GM19463 (cell line): ENCODE data around the gene ADGRV1.
"Not testable (repeated sequence)": the region's sequence is repeated elsewhere in the genome, so short reads cannot be mapped to it uniquely, and the experiment has no call there.

Experiments used
- ATAC-seq: cut with Tn5 transposase; IDR thresholded peaks from one replicate; pipeline ENCODE4 v1.9.1; 2021; ENCODE audit warnings: mild to moderate bottlenecking, moderate library complexity; ENCODE audit not compliant: unreplicated experiment

ADGRV1 gene

DNA sequence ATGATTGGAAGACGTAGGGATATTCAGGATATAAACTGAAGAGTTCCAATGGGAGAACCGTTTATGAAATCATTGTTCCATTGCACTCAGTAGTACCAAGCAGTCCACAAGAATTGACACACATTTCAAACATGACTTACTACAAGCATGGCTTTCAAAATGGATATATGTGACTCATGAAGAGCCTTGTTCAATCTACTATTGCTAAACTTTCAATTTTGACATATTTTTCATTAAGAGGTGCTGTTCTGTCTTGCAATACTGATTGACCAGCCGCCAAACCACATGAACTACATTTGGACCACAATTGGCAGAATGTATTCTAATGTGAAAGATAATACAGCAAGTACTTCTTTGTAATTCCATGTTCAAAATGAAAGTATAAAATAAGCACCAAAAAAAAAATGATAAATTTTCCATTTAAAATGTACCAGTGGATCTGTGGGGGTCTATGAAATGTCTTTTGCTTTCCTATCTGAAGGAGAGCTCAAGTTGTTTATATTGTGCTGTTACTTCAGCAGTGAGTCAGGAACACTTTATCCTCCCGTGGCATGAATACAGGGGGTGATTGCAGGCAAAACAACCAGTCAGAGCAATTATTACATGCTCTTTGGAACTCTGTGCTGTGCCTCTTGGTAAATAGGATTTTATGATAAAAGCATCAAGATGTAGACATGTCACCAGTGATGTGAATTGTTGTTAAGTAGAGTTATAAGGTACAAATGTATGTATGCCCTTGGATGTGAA, 458.5 kb downstream of the ADGRV1 start:
- no peak for ATAC-seq

DNA sequence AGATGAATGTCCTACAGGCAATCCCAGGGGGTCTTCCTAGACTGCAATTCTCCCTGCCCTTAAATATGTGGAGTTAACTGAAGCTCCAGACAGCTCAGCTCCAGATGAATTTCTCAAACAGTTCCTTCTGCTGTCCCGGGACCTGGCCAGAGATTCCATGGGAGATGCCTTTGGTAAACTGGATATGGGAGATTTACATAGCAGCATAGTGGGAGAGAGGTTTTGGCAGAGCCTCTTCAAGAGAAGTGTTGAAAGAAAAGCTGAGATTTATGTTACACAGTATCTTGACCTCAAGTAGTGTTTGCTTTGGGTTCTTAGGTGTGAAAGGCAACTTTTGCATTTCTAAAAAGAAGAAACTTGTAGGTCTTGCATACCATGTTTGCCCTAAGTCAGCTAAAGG, 459.6 kb downstream of the ADGRV1 start:
- no peak for ATAC-seq

DNA sequence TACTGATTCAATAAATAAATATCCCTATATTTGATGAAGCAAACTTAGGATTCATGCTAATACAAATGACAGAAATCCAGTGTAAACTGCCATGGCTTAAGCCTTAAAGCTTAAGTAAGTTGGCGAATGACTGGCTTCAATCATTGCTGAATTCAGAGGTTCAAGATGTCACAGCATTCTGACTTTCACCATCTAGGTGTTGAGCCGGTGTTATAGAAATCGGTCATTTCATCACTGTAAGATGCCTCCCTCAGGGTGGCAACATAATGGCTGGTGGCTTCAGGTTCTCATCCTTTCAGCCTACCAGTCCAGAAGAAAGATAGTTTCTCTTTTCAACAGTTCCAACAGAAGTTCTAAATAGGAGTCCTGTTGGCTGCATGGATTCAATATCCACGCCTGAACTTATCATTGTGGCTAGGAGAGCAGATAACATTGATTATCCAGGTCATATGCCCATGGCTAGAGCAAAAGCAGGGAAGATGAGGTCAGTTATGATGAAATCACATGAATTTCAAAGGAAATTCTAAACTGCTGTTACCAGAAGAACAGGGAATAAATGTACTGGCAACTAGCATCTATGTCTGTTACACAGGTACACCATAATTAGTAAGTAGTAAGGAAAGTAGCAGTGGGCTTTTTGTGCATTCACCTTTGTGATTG, 460.2 kb downstream of the ADGRV1 start:
- no peak for ATAC-seq

DNA sequence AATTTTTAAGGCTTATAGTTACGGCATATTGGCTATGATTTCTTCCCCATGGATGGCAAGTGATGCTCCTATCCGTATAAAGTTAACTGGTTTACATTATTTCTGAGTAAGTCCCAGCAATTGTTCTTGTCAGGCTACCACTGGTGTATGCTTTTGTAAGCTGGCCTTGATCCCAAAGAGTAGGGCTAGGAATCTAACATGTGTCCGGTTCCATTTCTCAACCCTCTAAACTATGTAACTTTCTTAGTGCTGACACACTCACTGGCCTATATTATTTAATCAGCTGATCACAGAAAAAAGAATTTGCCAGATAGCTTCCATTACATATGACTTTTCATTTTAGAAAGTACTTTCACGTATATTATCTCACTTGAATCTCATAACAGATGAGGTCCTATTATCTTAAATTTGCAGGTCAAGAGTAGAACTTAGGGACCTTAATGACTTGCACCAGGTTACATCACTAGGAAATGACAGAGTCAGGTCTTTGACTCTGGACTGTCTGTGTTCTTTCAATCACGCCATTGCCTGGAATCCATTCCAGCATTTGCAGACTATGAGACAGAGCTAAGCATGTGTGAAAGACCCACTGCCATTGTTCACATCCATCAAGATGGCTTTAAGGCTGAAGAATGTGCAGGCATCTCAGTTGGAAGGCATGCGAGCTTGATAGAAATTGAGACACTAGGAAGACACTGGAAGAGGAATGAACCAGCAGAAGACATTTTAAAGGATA, 461.6 kb downstream of the ADGRV1 start:
- no peak for ATAC-seq

DNA sequence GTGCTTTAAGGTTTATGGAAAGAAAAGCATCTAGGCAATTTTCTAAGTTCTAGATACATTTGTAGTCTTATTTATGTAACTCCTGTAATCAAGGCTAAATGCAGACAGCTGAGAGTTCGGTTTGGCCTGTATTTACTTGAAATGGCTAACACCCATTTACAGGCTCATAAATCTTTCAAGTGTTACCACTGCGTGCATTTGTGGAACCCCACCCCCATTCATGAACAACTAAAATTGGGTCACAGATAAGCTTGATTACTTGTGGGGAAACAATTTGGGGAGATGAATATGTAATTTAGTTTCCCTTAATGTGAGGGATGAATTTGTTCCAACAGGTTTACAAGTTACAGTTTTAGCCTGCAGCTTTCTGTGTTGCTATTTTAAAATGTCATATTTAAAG, 463.9 kb downstream of the ADGRV1 start:
- no peak for ATAC-seq

DNA sequence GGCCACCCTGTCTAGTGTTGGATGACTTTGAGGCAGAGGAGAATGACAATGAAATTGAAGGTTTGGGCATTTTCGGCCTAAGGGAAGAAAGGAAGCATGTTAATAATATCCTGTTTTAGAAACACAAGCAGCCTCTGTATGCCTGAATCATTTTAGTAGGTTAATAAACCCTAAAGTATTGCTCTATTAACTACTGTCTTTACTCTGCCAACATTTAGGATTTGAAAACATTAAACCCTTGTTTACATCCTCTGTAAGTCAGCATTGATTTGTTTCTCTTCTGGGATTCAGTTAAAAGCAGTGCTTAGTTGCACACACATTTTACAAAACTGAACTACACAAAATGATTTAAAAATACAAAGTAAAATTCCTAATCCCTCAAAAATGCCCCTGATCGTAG, 465.6 kb downstream of the ADGRV1 start:
- no peak for ATAC-seq

DNA sequence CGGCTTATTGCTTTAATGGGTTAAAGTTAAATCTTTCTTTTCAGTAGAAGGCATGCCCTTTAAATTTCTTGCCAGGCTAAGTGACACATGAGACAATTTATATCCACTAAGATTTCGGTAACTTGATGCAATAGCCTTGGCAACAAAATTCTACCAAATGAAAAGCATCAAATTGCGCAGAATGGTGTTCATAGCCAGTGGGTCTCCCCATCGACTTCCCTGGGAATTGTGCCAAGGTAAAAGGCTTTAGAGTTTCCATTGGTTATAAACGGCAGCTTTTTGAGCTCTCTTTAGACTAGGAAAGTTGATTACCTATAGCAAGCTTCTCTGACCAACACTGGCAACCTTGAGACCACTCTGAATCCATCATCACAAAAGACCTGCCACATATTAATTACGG, 466.1 kb downstream of the ADGRV1 start:
- ATAC-seq = no peak

DNA sequence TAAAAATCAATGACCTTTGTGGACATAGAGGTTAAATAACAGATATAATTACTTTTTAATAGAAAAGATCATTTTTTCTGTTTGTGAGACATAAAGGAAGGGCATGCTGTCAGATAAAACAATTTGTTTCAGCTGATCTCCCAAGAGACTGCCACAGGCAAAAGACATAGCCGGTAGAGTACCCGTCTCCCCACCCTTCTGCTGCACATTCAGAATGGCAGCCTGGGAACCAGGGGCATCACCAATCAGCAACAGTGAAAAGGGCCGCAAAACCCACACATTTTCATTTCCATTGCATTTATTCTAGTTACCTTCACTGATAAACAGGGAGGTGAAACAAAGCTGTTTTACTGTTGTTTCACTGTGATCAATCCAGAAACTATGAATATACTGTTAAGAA, 466.9 kb downstream of the ADGRV1 start:
- ATAC-seq = no peak

DNA sequence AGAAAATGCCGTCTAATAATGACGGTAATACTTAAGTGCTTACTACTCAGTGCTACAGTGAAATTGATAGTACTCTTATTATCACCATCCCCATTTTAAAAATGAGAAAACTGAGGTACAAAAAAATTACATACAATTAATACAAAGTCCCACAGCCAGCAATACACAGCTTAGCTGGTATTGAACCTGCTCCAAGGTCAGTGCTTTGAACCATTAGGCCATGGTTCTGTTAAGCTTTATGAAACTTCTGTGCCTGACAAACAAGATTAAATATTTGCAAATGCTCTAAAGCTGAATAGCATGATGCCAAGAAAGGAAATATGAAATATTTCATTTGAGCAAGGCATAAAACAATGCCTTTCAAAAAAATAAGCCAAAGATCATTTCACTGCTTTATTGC, 467.4 kb downstream of the ADGRV1 start:
- ATAC-seq = no peak

DNA sequence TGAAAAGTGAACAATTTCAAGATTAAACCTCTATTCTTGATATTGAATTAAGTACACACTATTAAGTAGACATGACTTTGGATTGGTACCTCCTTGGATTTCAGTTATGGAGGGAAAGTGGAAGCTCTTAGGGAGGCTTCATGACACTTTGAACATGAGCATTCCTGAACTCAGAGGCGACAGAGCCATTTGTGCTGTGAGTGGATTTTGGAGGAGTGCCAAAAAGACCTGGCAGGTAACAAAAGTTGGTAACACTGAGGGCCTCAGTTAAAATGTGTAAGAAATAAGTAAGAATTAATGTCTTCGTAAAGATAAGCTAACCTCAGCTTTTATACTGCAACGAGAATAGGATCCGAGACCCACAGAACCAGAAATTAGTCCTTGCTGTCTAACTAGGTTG, 467.9 kb downstream of the ADGRV1 start:
- no peak for ATAC-seq

DNA sequence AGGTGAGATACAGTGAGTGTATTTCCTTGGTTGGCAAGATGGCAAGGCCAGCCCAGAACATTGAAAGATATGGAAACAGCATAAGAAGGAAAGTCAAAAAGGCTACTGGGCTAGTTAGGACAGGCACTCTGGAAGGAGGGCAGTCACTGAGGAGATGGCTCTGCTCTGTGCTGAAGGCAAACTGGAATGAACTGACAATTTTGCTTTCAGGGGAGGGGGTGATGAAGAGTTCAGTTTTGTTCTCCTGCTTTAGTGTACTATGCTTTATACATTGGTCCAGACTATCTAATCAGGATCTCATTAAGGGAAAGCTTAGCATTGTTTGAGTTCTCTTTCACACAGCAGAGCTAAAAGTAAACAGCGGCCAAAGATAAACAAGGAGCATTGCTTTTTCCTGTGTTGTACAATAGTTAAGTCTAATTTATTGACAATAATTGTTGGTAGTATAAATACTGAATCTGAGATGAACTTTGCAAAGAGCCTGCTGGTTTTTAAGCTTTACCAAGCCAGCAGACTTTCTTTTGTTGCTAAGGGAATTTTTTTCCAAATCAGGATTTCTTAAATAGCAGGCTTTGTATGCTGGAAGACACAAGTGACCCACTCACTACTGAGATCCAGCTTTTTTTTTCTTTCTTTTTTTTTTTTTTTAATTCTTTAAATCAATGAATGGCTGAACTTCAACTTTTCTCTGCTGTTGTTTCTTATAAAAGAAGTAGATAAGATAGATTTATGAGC, 469.0 kb downstream of the ADGRV1 start:
- ATAC-seq = no peak

DNA sequence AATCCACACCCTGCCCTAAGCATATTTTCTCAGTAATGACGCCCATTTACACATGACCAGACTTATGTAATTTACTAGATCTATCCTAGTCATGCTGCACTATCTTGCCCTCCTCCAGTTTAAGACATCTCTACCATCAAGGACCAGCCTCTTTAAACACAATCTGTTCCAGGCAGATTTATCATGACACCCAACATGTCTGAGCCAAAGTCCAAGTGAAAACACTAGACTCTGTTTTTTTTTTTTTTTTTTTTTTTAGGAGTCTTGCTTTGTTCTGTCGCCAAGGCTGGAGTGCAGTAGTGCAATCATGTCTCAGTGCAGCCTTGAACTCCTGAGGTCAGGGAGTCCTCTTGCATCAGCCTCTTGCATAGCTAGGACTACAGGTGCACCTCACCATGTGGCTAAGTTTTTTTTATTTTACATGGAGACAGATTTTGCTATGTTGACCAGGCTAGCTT, 469.9 kb downstream of the ADGRV1 start:
- no peak for ATAC-seq

DNA sequence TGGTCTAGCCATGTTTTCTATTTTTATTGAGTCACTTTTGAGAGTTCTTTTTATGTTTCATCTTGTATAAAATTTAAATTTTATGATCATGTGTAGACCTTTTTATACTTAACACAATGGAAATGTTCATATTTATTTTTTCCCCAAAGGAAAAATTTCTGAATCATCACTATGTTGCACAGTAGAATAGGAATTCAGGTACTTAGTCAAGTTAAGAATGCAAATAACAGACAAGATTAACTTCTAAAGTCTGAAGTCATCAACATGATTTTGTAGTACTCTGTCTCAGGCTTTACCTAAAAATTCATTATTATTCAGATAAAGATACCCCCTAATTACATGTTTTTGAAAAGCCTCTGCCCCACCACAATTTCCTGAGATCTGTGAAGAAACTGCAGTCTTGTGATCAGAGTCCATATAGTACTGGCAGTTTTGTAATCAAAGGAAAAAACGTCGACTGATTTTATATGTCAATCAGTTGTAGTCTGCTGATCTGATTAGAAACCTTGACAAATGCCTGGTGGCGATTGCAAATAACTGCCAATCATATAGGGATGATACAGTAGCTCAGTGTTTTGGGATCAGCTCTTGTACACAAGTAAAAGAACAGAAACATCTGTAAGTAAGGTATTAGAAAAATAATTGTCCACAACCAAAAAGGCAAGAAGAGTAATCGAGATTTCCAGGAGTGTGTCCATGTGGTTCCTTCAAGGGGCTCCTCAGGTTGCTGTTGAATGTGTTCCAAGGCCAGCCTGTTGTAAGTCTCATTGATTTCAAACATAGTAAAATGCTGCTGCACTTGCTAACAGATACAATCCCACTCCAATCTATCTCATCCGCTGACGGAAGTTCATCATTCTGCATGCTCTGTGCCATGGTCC, 472.2 kb downstream of the ADGRV1 start:
- no peak for ATAC-seq

DNA sequence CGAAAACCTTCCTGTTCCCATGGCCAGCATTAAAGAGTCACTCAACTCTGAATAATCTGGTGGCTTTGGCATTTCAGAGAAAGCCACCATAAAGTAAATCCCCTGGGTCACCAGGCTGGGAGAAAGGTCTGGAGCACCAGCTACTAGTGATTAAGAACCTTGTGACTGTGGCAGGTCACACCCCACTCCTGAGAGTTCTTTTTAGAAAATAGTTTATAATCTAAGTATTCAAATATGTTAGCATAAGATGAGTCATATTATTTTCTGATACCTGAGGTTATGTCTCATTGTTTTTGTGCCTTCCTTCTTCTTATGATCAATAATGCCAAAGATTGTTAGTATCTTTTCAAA, 472.8 kb downstream of the ADGRV1 start:
- no peak for ATAC-seq

DNA sequence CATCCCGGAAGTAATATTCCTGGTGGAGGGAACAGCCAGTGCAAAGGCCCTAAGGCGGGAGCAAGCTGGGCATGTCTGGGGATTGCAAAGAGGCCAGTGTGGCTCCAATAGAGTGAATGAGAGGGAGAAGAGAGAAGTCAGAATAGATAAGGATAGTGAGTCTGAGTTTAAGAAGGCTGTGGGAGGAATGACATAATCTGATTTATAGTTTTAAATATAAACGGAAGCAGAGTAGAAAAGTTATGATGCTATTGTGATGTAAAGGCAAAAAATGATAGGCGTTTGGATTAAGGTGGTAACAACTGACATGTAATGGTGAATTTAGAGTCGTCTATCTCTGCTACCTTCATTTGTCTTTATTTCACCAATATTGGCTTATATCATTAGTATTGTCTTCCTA, 473.5 kb downstream of the ADGRV1 start:
- ATAC-seq = no peak

DNA sequence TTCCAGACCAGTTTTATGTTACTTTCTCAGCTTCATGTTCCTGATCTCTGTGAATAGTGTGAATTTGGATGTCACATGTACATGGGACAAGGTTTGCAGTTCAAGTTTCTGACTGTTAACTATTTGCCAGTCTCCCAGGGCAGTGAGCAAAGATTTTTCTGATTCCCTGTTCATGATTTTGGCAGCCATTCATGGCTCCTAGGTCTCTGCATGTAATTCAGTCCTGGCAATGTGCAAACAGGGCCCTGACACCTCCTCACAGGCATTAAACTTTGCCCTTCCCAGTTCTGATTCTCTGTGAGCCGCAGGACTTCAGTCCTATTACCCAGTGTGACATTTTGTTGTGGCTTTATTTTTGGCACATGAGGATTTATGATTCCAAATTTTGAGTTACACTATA, 474.8 kb downstream of the ADGRV1 start:
- no peak for ATAC-seq

DNA sequence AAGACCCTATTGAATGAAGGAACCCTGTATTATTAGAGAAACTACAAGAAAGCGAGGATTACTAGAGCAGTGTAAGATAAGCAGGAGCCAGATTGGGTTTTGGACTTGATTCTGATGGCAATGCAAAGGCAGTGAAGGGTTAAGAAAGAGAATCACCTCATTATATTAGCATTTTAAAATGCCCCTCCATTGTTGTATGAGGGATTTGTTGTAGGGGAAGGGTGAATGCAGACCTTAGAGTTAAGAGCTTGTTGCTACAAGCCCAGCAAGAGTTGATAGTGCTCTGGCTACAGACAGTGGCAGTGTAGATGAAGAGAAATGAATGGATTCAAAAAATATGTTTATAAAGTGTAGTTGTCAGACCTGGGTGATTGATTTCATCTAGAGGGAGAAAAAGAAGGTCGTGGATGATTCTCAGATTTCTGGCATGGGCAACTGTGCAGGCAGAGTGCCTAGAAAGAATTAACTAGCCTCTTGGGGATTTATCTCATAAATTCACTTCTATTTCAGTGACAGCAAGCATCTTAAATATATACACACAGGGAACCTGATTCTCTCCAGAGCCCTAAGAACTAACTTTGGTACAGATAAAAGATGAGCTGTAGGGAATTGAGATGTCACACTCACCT, 479.7 kb downstream of the ADGRV1 start:
- ATAC-seq = no peak

DNA sequence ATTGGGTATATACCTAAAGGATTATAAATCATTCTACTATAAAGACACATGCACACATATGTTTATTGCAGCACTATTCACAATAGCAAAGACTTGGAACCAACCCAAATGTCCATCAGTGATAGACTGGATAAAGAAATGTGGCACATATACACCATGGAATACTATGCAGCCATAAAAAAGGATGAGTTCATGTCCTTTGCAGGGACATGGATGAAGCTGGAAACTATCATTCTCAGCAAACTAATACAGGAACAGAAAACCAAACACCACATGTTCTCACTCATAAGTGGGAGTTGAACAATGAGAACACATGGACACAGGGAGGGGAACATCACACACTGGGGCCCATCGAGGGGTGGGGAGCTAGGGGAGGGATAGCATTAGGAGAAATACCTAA, 482.5 kb downstream of the ADGRV1 start:
- ATAC-seq = not testable (repeated sequence)

DNA sequence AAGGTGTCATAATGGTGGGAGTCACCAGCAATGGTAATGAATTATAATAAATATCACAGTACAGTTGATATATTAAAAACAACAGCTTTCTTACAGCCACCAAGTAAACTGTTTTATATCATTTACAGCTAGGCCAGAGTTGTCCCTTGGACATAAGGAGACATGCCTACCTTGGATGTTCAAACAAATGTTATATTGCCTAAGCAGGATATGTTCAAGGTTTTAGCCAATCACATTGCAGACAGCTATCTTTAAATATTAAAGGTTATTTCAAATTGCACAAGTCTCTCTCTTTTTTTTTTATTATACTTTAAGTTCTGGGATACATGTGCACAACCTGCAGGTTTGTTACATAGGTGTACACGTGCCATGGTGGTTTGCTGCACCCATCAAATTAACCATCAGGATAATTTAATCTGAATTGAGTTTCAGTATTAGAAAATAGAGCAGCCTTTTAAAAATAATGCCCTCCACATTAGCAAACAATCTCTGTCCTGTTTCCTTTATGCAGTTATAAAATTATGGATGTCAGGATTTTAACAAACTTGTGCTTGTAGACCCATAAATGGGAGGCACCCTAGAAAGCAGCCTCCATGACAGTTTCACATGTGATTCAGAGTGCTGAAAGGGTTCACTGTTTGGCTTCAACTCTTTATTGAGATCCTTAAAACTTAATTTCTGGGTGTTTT, 483.8 kb downstream of the ADGRV1 start:
- ATAC-seq = no peak

DNA sequence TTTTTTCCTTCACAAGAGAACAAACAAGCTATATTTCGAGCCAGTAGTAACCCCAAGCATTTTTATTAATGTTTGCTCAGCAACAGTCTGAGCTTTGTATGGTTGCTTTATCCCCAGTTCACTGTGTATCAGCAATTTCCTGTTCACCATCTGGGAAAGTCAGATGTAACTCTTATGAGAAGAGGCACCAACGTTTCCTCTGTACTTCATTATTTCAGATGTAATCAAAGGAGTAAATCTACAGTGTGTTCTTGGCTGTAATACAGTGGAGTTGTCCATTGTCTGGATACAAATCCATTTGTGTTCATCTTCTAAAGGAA, 484.3 kb downstream of the ADGRV1 start:
- no peak for ATAC-seq
